ENCODE results near the gene LRIT1.

GRCh38 chr10:84290235-84290634 lies 48.9 kb upstream of the LRIT1 start:
- TF ChIP-seq CTCF (IDR thresholded peaks at IDR 0.05) (no peak), POLR2A (IDR thresholded peaks at IDR 0.05) (no peak)
